Bone marrow (tissue), 2 donors: ENCODE measurements around the gene LSAMP.
"Not testable (repeated sequence)": the region's sequence is repeated elsewhere in the genome, so short reads cannot be mapped to it uniquely, and the experiment has no call there.

Source experiments
- DNase-seq, 2 donors: peaks; one replicate each; lab custom pipeline; 2025; lab: John Stamatoyannopoulos, UW

Gene LSAMP

GRCh38 chr3:115898656-115899410 is 546.5 kb downstream of the LSAMP start:
- no peak for DNase-seq

- no peak for DNase-seq
These were observed 554.2 kb downstream of the LSAMP start for GRCh38 chr3:115891006-115891636.

DNA sequence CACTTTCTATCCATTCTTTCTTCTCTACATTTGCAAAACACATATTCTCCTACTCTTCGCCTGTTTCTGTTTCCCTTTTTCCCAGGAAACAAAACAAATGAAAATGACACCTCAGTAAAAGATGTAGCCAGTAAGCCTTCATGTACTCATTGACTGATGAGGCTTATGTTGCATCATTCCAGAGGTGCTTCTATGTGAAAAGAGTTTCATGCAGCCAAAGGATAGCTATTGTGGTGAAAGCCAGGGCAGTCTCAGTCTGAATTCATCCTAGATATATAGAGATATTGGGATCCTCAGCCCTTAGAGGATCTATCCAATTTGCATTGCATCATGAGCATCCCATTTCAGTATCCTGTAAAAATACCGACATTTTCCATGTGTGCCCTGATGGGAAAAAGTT is 554.7 kb downstream of the LSAMP start:
- no peak for DNase-seq

DNA sequence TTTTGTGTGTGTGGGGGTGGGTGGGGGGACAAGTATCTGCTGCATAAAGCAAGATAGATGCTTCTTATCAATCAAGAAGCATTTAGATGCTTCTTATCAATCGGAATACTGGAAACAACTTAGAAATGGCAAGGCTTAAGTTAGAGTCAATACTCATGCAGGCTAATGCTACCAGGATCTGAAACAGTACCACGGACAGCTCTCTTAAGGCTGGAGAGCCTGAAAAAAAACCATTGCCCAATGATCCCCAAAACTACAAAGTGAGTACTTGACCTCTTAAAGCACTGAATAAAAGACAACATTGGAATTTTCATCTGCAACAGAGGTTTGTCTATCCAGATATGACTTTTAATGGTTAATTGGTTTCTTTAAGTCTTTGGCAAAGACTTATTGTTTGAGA is 559.7 kb downstream of the LSAMP start:
- no peak for DNase-seq

- DNase-seq = no peak
These were observed 567.7 kb downstream of the LSAMP start for GRCh38 chr3:115877615-115877899.

- no peak for DNase-seq
These were observed 568.2 kb downstream of the LSAMP start for GRCh38 chr3:115876876-115877614.

- DNase-seq = no peak
These were observed 569.8 kb downstream of the LSAMP start for GRCh38 chr3:115875460-115875859.

DNA sequence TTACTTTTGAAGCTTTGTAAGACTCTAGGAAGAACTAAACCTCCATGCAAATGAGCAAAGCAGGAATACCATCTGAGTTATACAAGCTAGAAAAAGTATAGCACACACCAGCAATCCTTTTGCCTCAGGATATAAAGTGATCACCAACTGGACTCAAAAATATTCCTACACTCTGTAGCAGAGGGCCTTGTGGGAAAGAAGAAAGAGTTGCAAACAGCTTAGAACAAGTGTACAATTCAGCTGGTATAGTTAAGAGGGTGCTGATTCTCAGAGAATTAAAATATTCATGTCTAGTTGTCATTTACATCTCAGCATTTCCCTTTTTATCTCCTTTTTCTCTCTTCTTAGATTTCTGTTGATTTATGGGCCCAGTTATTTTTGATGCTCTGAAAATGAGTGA is 573.6 kb downstream of the LSAMP start:
- no peak for DNase-seq

- DNase-seq = no peak
These were observed 580.4 kb downstream of the LSAMP start for GRCh38 chr3:115864911-115865310.

DNA sequence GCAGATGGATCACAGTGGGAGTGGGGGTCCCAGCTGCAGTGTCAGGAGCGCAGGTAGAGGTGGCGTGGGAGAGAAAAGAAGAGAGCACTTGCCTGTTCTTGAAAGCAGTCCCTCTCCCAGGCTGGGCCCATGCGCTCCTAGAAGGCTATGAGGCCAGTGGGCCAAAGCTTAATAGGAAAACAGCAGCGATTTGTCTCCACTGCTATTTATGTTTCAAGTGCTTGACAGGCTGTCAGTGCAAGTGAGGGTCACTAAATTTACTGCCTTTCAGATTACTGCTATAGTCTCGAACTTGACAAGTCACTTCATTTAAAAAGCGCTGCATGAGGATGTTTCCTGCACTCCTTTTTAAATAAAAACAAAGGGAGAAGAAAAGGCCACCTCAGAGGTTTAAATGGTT is 582.4 kb downstream of the LSAMP start:
- DNase-seq = no peak

DNA sequence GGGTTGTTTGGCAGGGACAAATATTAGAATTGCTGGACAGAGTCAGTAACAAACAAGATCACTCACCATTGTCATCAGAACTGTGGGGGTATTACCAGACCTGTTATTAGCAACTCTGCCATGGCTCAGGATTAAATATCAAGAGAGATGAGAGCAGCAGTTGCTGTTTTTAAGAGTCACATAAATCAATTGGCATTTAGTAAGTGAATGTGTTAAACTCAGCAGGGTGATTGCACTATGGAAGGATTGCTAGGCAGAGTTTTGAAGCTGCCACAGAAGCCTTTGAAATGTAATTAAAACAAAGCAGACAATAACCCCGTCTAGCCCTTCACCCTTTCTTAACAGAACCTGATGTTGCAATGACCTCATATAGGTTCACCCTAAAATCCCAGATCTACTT is 583.2 kb downstream of the LSAMP start:
- DNase-seq = no peak

GRCh38 chr3:115861166-115861733 is 584.0 kb downstream of the LSAMP start:
- no peak for DNase-seq

DNA sequence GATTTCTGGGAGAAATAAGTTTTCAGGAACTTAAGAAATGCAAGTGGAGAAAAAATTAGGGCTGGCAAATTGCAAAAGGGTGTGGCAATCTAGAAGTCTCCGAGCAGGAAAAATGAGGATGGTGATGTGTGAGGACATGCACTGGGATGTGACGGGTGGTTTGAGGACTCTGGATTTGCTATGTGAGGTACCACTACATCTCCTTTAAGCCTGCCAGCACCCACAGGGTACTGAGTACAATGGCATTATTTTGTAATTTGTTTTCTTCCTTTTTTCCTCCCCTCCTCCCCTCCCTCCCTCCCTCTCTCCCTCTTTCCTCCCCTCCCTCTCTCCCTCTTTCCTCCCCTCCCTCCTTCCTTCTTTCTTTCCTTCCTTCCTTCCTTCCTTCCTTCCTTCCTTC is 584.5 kb downstream of the LSAMP start:
- no peak for DNase-seq

- no peak for DNase-seq
These were observed 586.1 kb downstream of the LSAMP start for GRCh38 chr3:115859002-115859807.

- no peak for DNase-seq
These were observed 587.7 kb downstream of the LSAMP start for GRCh38 chr3:115857518-115858136.

GRCh38 chr3:115855911-115856310 is 589.4 kb downstream of the LSAMP start:
- DNase-seq = no peak

DNA sequence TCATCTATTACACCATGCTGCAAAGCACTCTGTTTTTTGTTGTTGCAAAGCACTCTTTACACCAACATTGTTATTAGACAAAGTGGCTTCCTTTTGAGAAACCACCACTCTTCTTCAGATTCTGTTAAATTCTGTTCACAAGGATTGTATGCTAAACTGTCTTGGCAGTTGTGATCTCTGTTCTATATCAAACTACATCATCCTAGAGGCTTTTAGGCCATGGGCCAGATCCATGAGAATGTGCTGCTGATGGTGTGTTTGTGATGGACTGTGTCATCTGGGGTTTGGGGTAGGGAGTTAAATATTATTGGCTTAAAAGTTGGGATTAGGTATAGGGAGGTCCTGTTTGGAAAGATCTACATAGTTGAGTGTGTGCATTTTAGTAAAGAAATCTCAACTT is 592.2 kb downstream of the LSAMP start:
- DNase-seq = no peak

DNA sequence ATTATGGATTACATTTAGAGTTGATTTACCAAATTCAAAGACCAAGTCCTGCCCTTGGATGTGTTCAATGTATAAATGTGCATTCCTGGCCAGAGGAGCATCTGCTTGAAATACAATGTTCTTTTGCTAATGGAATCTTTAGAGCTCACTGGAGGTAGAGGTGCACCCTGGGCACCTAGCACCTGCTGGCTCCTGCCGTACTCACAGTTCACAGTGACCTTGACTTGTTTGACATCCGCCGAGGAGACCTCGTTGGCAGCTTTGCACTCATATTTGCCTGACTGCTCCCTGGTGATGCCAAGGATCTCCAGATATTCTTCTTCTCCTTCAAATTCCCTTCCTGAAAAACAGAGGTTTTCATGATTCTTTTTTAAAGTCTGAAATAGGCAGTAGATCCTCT is 593.0 kb downstream of the LSAMP start:
- no peak for DNase-seq

DNA sequence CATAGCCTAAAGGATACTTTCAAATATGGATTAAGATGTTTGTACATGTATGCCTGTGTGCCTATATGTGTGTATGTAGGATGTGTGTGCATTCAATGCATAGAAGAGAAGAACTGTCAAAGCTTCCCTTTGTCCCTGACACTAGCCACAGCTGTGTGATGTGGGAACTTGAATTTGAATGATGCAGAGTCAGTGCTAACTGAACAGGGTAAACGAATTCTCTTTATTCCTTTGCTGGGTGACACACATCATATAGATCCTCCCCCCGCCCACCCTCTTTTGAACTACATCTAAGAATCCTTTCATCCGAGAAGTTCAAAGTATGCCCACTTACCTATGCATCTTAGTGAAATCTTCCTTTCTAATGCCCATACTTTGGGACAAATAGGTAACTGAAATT is 593.7 kb downstream of the LSAMP start:
- no peak for DNase-seq

DNA sequence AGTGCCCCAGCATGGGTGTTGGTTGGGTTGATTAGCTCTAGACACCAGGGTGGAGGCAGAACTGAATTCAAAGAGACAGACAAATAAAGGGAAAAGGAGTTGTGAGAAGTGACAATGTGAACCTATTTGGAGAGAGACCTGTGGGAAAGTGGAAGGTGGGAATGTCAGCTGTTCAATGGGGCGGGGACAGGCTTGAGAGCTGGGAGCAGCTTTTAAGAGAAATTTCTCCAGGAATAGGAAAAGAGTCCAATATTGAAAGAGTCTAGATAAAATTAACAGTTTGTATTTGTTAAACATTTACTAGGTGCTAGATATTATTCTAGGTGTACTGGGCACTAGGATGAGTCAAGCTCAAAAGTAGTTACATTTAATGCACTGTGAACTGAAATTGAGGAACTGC is 596.6 kb downstream of the LSAMP start:
- no peak for DNase-seq

GRCh38 chr3:115845986-115846385 is 599.3 kb downstream of the LSAMP start:
- DNase-seq = no peak

DNA sequence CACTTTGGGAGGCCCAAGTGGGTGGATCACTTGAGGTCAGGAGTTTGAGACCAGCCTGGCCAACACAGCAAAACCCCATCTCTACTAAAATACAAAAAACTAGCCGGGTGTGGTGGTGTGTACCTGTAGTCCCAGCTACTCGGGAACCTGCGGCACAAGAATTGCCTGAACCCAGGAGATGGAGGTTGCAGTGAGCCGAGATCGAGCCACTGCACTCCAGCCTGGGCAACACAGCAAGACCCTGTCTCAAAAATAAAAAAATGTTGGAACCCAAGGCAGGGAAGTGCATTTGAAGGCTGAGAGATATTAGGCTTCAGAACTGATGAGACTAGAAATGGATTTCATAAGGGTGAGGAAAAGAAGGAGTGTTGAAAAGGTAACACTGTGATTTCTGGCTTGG is 600.6 kb downstream of the LSAMP start:
- DNase-seq = not testable (repeated sequence)
